Left renal pelvis (tissue), 4 donors: ENCODE measurements around the gene NDC80. TPM values are rescaled to one million over a fixed set of nuclear protein-coding genes. Genes with fewer than 3 reads are reported as not detected.
"Not testable (repeated sequence)": the region's sequence is repeated elsewhere in the genome, so short reads cannot be mapped to it uniquely, and the experiment has no call there.

Source experiments
- DNase-seq, 4 donors: peaks; one replicate each; pipeline ENCODE4 v3.0.0-alpha.2; 2013; ENCODE audit warnings: low read depth in 4 of 4, low spot score in 3 of 4
- polyA plus RNA-seq, 4 donors: library from polyadenylated mRNA; unstranded; fragments of 120-200 nt; gene quantifications; one replicate each; pipeline ENCODE4 v1.2.1, GENCODE V29; 2013; ENCODE audit not compliant: insufficient read length in 4 of 4

Gene NDC80
- 10 to 100 TPM; 24.9 to 28.6 (median 27.3) TPM for polyA plus RNA-seq

GRCh38 chr18:2571200-2572170 lies at the start of gene NDC80, which contains the start of gene METTL4:
Gene NDC80 (plus strand): TSS chr18:2571557. CDS start chr18:2572986, 1,429 bp downstream.
Gene METTL4 (minus strand): TSS chr18:2571505. CDS start chr18:2567216, 4,289 bp downstream.
- DNase-seq, result peak; percentile 80 to 83 (median 81)

GRCh38 chr18:2522112-2522511 lies 49.2 kb upstream of the NDC80 start:
- no peak for DNase-seq

GRCh38 chr18:2524794-2525198 lies 46.6 kb upstream of the NDC80 start:
- DNase-seq, result not testable (repeated sequence)

GRCh38 chr18:2526329-2526728 lies 45.0 kb upstream of the NDC80 start:
- DNase-seq, result no peak

- DNase-seq, result no peak
Observed at GRCh38 chr18:2529154-2529553, 42.2 kb upstream of the NDC80 start.

- DNase-seq, result no peak
Observed at GRCh38 chr18:2531751-2532150, 39.6 kb upstream of the NDC80 start.

GRCh38 chr18:2532797-2533196 lies 38.6 kb upstream of the NDC80 start:
- DNase-seq, result no peak

GRCh38 chr18:2534906-2535305 lies 36.5 kb upstream of the NDC80 start:
- no peak for DNase-seq

- no peak for DNase-seq
Observed at GRCh38 chr18:2535419-2535910, 35.9 kb upstream of the NDC80 start.

GRCh38 chr18:2536063-2536462 lies 35.3 kb upstream of the NDC80 start:
- no peak for DNase-seq

GRCh38 chr18:2536493-2536892 lies 34.9 kb upstream of the NDC80 start:
- DNase-seq, result no peak

- DNase-seq, result no peak
Observed at GRCh38 chr18:2537296-2537695, 34.1 kb upstream of the NDC80 start.

GRCh38 chr18:2538236-2538635 lies 33.1 kb upstream of the NDC80 start:
- no peak for DNase-seq

- DNase-seq, result no peak
Observed at GRCh38 chr18:2538844-2539243, 32.5 kb upstream of the NDC80 start.

- DNase-seq, result peak in 1 of 4 donors; percentile 35
Observed at GRCh38 chr18:2540575-2540974, 30.8 kb upstream of the NDC80 start.

- not testable (repeated sequence) for DNase-seq
Observed at GRCh38 chr18:2541925-2542563, 29.3 kb upstream of the NDC80 start.

GRCh38 chr18:2545155-2545554 lies 26.2 kb upstream of the NDC80 start:
- DNase-seq, result no peak

GRCh38 chr18:2547477-2548087 lies 23.8 kb upstream of the NDC80 start:
- no peak for DNase-seq

GRCh38 chr18:2549462-2549861 lies 21.9 kb upstream of the NDC80 start:
- DNase-seq, result no peak

GRCh38 chr18:2551425-2551824 lies 19.9 kb upstream of the NDC80 start:
- DNase-seq, result no peak

GRCh38 chr18:2554696-2555095 lies 16.7 kb upstream of the NDC80 start:
- no peak for DNase-seq
